PFSK-1 (cell line): ENCODE results near the gene SEMG2.

Source experiments
- POLR2AphosphoS5 ChIP-seq: IDR thresholded peaks from 2 replicates; pipeline ENCODE4 v1.6.1; 2012; ENCODE audit warnings: low read depth, mild to moderate bottlenecking, control low read depth, low read length, moderate library complexity
- SIN3A ChIP-seq: IDR thresholded peaks from 2 replicates; pipeline ENCODE4 v1.6.1; 2012; ENCODE audit warnings: mild to moderate bottlenecking, low read length, moderate library complexity, borderline replicate concordance; ENCODE audit not compliant: insufficient read depth
- TAF1 ChIP-seq: IDR thresholded peaks from 2 replicates; pipeline ENCODE4 v1.6.1; 2012; ENCODE audit warnings: low read length, control low read depth, borderline replicate concordance; ENCODE audit not compliant: insufficient read depth
- TF ChIP-seq, protein P1 (sequence below), 2 experiments: IDR thresholded peaks; 2 replicates each; pipeline versions ENCODE4 v1.6.1 to v1.8.0; 2011 to 2012; ENCODE audit warnings: low read depth in 2 of 2, low read length in 2 of 2, control low read depth in 1 of 2, inconsistent platforms in 1 of 2, mild to moderate bottlenecking in 1 of 2, moderate library complexity in 1 of 2; ENCODE audit not compliant: insufficient read depth in 1 of 2

DNA sequence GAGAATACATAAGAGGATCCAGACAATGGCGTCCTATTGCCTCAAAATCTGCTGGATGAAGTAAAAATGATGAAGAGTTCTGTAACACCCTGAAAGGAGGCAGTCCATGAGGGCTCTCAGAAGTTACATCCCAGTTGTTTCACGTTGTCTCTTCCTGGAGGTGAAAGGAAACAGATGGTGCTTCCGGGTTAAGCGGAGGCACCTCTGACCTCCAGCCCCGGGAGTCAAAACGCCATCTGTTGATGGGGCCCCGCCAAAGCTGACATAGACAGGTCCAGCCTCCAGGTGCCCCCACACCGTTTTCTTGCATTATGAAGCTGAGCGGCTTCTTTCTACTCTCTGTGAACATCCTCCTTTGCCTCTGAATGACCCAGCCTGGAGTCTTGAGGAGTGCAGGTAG lies 9.5 kb downstream of the SEMG2 start:
- no peak for TF ChIP-seq POLR2AphosphoS5
- TF ChIP-seq, protein P1, sequence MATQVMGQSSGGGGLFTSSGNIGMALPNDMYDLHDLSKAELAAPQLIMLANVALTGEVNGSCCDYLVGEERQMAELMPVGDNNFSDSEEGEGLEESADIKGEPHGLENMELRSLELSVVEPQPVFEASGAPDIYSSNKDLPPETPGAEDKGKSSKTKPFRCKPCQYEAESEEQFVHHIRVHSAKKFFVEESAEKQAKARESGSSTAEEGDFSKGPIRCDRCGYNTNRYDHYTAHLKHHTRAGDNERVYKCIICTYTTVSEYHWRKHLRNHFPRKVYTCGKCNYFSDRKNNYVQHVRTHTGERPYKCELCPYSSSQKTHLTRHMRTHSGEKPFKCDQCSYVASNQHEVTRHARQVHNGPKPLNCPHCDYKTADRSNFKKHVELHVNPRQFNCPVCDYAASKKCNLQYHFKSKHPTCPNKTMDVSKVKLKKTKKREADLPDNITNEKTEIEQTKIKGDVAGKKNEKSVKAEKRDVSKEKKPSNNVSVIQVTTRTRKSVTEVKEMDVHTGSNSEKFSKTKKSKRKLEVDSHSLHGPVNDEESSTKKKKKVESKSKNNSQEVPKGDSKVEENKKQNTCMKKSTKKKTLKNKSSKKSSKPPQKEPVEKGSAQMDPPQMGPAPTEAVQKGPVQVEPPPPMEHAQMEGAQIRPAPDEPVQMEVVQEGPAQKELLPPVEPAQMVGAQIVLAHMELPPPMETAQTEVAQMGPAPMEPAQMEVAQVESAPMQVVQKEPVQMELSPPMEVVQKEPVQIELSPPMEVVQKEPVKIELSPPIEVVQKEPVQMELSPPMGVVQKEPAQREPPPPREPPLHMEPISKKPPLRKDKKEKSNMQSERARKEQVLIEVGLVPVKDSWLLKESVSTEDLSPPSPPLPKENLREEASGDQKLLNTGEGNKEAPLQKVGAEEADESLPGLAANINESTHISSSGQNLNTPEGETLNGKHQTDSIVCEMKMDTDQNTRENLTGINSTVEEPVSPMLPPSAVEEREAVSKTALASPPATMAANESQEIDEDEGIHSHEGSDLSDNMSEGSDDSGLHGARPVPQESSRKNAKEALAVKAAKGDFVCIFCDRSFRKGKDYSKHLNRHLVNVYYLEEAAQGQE (IDR thresholded peaks at IDR 0.05; ENCODE audit: insufficient read depth in 1 of 2, low read depth in 2 of 2, low read length in 2 of 2): no peak
- no peak for TF ChIP-seq TAF1
- no peak for TF ChIP-seq SIN3A
